ENCODE measurements around the gene KCTD10.
"Not testable (repeated sequence)": the region's sequence is repeated elsewhere in the genome, so short reads cannot be mapped to it uniquely, and the experiment has no call there.

KCTD10 gene

GRCh38 chr12:109444259-109444658, 32.8 kb downstream of the KCTD10 start:
- no peak overlapping the region for H3K4me3 ChIP-seq (ENCODE audit: low read depth, low read length)
- DNase-seq (ENCODE audit: low read depth, low spot score) = no peak
- no peak for TF ChIP-seq CTCF (IDR thresholded peaks at IDR 0.05; ENCODE audit: insufficient read depth, low read length, missing control alignments)
- CTCF ChIA-PET = interaction anchor here (0.9 to 9.6 kb wide), 7 partner anchors 10 to 153 kb away, joined by 3 to 61 read pairs (median 5); no protein-coding TSS in a partner anchor
- POLR2A ChIA-PET = interaction anchor here (1.4 to 2.6 kb wide), 2 partner anchors 19 to 33 kb away, joined by 5 to 14 read pairs; partner anchors contain the start of genes KCTD10 and UBE3B

- POLR2A ChIA-PET = interaction anchor here (1.4 to 2.6 kb wide), 2 partner anchors 19 to 33 kb away, joined by 5 to 14 read pairs; partner anchors contain the start of genes KCTD10 and UBE3B
These were observed 33.3 kb downstream of the KCTD10 start for GRCh38 chr12:109443794-109444193.

GRCh38 chr12:109440851-109441490, 36.1 kb downstream of the KCTD10 start:
- ChIA-PET CTCF (interaction anchor here (0.7 to 9.6 kb wide), 2 partner anchors 10 to 13 kb away, joined by 3 to 61 read pairs; no protein-coding TSS in a partner anchor), POLR2A (no interaction called here)
- H3K4me3 ChIP-seq (ENCODE audit: low read depth, low read length) = no peak overlapping the region
- DNase-seq (ENCODE audit: low read depth, low spot score) = no peak
- TF ChIP-seq CTCF (IDR thresholded peaks at IDR 0.05; ENCODE audit: insufficient read depth, low read length, missing control alignments) = no peak

More at GRCh38 chr12:109443794-109444193, 33.3 kb downstream of the KCTD10 start:
- no peak for DNase-seq (ENCODE audit: low read depth, low spot score)
- no peak for TF ChIP-seq CTCF (IDR thresholded peaks at IDR 0.05; ENCODE audit: insufficient read depth, low read length, missing control alignments)
- H3K4me3 ChIP-seq (ENCODE audit: low read depth, low read length) = no peak overlapping the region
- CTCF ChIA-PET = interaction anchor here (0.9 to 9.6 kb wide), 8 partner anchors 9 to 154 kb away, joined by 3 to 61 read pairs (median 4); partner anchors contain the start of genes KCTD10 and UBE3B

GRCh38 chr12:109439951-109440350, 37.1 kb downstream of the KCTD10 start:
- DNase-seq (ENCODE audit: low read depth, low spot score); POLR2A ChIA-PET; H3K4me3 ChIP-seq (ENCODE audit: low read depth, low read length): not testable (repeated sequence)
- CTCF ChIA-PET = interaction anchor here (1.3 to 9.6 kb wide), 2 partner anchors 10 to 12 kb away, joined by 4 to 61 read pairs; no protein-coding TSS in a partner anchor

GRCh38 chr12:109439181-109439580, 37.9 kb downstream of the KCTD10 start:
- TF ChIP-seq CTCF (IDR thresholded peaks at IDR 0.05; ENCODE audit: insufficient read depth, low read length, missing control alignments) = no peak
- no peak overlapping the region for H3K4me3 ChIP-seq (ENCODE audit: low read depth, low read length)
- DNase-seq (ENCODE audit: low read depth, low spot score) = no peak
- POLR2A ChIA-PET = no interaction called here
- CTCF ChIA-PET = interaction anchor here (1.3 to 9.6 kb wide), 2 partner anchors 11 kb away, joined by 4 to 61 read pairs; no protein-coding TSS in a partner anchor

- CTCF ChIA-PET = interaction anchor here (0.6 to 9.8 kb wide), 6 partner anchors 14 to 339 kb away, joined by 3 to 199 read pairs (median 5); partner anchors contain the start of genes KCTD10 and UBE3B
These were observed 40.9 kb downstream of the KCTD10 start for GRCh38 chr12:109436188-109436560.

More at GRCh38 chr12:109436188-109436560, 40.9 kb downstream of the KCTD10 start:
- POLR2A ChIA-PET = no interaction called here
- H3K4me3 ChIP-seq (ENCODE audit: low read depth, low read length) = no peak overlapping the region
- DNase-seq (ENCODE audit: low read depth, low spot score) = no peak
- TF ChIP-seq CTCF (IDR thresholded peaks at IDR 0.05; ENCODE audit: insufficient read depth, low read length, missing control alignments) = no peak

Measured in AG04449 (cell line).